Measurements from ENCODE around the gene AFF2.

AFF2 gene

DNA sequence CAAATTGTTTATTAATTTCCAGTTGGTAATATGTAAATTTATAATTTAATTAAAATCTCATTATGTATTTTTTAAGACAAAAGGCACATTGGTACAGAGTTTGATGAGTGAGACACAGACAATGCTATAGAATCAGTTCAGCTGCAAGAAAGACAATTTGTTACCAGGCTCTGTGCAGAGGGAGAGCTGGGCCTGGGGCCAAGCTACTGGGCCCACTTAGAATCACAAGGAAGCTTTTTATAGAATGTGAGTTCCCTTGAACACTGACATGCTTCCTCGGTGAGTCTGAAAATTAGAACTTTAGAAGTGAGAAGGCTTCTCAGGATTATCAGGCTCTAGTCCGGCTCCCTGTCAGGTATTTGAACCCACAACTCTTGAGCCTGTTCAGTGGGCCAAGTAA, 129.0 kb downstream of the AFF2 start:
- Histone ChIP-seq H3K36me3 (no peaks in the 10 kb centered on the region), H3K27ac (no peak overlapping the region), H3K4me1 (ENCODE audit: control insufficient read depth in 1 of 2, insufficient read depth in 1 of 2, low read depth in 1 of 2, low read length in 1 of 2) (peaks cover 9 to 10% of the 10 kb centered on the region in 2 experiments), H3K27me3 (no peaks in the 10 kb centered on the region), H3K9me3 (no peaks in the 10 kb centered on the region), H3K4me3 (ENCODE audit: low read depth in 1 of 2, low read length in 1 of 2) (no peak overlapping the region)
- TF ChIP-seq, protein P1, sequence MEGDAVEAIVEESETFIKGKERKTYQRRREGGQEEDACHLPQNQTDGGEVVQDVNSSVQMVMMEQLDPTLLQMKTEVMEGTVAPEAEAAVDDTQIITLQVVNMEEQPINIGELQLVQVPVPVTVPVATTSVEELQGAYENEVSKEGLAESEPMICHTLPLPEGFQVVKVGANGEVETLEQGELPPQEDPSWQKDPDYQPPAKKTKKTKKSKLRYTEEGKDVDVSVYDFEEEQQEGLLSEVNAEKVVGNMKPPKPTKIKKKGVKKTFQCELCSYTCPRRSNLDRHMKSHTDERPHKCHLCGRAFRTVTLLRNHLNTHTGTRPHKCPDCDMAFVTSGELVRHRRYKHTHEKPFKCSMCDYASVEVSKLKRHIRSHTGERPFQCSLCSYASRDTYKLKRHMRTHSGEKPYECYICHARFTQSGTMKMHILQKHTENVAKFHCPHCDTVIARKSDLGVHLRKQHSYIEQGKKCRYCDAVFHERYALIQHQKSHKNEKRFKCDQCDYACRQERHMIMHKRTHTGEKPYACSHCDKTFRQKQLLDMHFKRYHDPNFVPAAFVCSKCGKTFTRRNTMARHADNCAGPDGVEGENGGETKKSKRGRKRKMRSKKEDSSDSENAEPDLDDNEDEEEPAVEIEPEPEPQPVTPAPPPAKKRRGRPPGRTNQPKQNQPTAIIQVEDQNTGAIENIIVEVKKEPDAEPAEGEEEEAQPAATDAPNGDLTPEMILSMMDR (IDR thresholded peaks at IDR 0.05) = no peak

DNA sequence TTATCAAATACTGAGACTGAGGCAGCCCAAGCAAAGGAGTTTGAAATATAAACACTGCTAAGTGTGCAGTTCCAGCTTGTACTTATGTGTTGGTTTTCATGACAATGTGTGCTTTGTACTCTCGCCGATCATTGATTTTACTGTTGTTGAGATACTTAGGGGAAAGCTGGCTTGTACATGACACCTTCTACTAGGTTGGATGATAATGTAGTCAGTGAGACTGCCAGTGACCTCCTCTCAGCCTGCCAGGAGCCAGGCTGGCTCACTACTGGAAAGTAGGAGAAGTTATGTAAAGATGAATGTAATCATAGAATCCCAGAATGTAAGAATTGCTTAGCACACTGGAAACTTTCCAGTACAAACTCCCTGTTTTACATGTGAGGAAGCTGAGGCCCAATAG, 132.0 kb downstream of the AFF2 start:
- H3K4me3 ChIP-seq (ENCODE audit: low read depth in 1 of 2, low read length in 1 of 2) = no peak overlapping the region
- H3K27ac ChIP-seq = no peak overlapping the region
- H3K36me3 ChIP-seq = no peaks in the 10 kb centered on the region
- peaks cover 9 to 10% of the 10 kb centered on the region in 2 experiments for H3K4me1 ChIP-seq (ENCODE audit: control insufficient read depth in 1 of 2, insufficient read depth in 1 of 2, low read depth in 1 of 2, low read length in 1 of 2)
- H3K27me3 ChIP-seq = no peaks in the 10 kb centered on the region
- H3K9me3 ChIP-seq = no peaks in the 10 kb centered on the region
- TF ChIP-seq, protein P1 (IDR thresholded peaks at IDR 0.05) = no peak

DNA sequence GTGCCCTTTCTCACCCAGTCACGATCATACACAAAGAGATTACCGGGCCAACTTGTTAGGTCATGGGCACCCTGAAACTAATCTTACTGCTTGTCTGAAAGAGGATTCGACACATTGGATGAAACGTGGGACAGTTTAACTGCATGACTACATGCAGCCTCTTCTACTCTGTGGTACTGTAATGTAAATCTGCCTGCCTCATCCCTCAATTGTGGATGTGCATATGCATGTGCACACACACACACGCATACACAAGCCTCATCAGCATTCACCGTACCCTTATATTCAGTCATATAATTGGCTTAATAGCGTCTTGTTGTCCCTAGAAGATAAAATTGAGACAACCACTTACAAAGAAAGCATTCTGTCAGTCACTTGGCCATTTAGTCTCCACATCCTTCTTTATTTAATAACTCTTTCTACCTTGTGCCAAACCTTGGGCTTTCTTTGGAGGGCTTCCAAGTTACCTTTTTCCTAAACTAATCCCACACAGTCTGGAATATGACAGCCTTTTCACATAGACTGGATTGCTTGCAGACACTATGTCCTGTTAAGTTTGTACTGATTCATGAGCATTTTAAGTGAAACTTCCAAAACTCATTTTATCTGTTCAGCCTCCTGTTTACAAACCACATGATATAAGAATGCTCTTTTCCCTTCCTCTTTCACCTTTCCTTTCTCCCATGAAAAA, 132.9 kb downstream of the AFF2 start:
- TF ChIP-seq, protein P1 (IDR thresholded peaks at IDR 0.05) = no peak
- Histone ChIP-seq H3K27ac (peak overlapping the region; percentile 45), H3K27me3 (no peaks in the 10 kb centered on the region), H3K36me3 (no peaks in the 10 kb centered on the region), H3K4me3 (ENCODE audit: low read depth in 1 of 2, low read length in 1 of 2) (no peak overlapping the region), H3K9me3 (no peaks in the 10 kb centered on the region), H3K4me1 (ENCODE audit: control insufficient read depth in 1 of 2, insufficient read depth in 1 of 2, low read depth in 1 of 2, low read length in 1 of 2) (peaks cover 9 to 10% of the 10 kb centered on the region in 2 experiments)

DNA sequence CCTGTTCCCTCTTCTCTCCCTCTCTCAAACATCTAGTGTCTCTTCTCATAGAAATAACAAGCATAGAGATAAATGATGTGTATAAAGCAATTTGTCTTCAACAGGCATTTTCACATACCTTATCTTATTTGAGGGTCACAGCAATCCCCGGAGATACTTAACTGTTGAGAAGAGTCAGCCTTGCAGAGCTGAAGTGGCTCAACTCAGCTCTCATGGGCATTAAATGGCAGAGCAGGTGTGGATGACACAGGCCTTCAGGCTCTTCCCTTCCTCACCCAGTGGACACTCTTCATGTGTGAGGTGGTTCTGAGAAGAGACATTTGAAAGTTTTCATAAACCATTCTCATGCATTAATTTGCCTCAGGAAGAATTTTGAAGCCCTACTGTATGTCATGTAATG, 134.2 kb downstream of the AFF2 start:
- no peaks in the 10 kb centered on the region for H3K9me3 ChIP-seq
- H3K36me3 ChIP-seq = no peaks in the 10 kb centered on the region
- no peaks in the 10 kb centered on the region for H3K27me3 ChIP-seq
- peaks cover 14 to 16% of the 10 kb centered on the region in 2 experiments for H3K4me1 ChIP-seq (ENCODE audit: control insufficient read depth in 1 of 2, insufficient read depth in 1 of 2, low read depth in 1 of 2, low read length in 1 of 2)
- no peak overlapping the region for H3K4me3 ChIP-seq (ENCODE audit: low read depth in 1 of 2, low read length in 1 of 2)
- H3K27ac ChIP-seq = no peak overlapping the region
- TF ChIP-seq, protein P1 (IDR thresholded peaks at IDR 0.05) = no peak

DNA sequence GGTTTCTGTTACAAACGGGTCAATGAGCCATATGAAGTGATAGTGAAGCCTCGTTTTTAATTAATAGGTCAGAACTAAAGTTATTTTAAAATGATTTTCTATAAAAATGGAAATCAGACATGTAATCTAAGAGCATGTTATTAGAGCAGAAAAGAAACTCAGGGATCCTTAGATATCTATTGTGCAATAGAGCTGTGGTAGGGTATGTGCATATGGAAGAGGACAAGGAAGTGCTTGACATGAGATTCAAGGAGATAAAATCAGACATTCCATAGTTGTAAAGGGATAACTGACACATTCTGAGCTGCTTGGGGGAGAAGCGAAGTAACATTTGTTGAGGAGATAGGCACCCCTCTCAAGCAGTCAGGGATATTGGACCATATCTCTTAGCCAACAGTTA, 143.0 kb downstream of the AFF2 start:
- H3K9me3 ChIP-seq = no peaks in the 10 kb centered on the region

More for the DNA sequence above, 143.0 kb downstream of the AFF2 start:
- Histone ChIP-seq H3K27me3 (no peaks in the 10 kb centered on the region), H3K4me1 (ENCODE audit: control insufficient read depth in 1 of 2, insufficient read depth in 1 of 2, low read depth in 1 of 2, low read length in 1 of 2) (peaks cover 51 to 57% of the 10 kb centered on the region in 2 experiments), H3K4me3 (ENCODE audit: low read depth in 1 of 2, low read length in 1 of 2) (no peak overlapping the region), H3K36me3 (no peaks in the 10 kb centered on the region), H3K27ac (peak overlapping the region; percentile 45)
- TF ChIP-seq, protein P1 (IDR thresholded peaks at IDR 0.05) = no peak
